Measurements from ENCODE around the gene SPINK14.

Gene SPINK14

DNA sequence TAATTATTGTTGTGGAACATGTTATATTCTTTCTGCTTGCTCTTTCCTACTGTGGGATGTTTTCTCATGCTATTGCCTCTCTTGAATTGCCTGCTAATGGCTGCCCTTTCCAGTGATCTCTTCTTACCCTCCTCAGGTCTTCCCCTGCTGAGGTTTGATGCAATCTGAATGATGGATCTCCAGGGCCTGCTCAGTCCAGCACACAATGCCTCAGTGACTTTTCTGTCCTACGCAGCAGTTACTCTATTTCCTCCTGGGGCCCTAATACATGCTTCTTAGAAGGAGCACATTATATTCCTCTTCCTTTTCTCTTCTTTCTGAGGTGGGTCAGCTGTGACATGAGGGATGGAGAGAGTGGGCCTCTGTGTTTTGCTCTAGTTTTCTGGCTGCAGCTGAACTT is at the start of gene SPINK14:
Gene SPINK14, plus strand, starts transcription at position 301 of the 400 bp plus-strand sequence. CDS start 1,187 bp downstream, outside the sequence.
- DNase-seq: no peak

- DNase-seq: no peak
Measured at GRCh38 chr5:148120317-148120716, 48.0 kb upstream of the SPINK14 start.

DNA sequence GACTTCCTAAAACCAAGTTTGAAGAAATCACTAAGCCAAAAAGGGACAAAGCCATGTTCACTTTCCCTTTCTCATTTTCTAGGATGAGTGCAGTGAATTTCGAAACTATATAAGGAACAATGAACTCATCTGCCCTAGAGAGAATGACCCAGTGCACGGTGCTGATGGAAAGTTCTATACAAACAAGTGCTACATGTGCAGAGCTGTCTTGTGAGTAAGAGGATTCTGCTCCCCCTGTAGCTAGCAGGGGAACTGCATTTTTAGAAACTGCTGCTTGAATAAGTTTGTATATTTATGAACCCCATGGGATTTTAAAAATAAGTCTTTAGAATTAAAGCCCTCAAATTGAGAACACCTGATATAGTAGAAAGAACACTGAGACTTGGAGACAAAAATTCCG is 42.7 kb upstream of the SPINK14 start:
- DNase-seq: no peak

DNA sequence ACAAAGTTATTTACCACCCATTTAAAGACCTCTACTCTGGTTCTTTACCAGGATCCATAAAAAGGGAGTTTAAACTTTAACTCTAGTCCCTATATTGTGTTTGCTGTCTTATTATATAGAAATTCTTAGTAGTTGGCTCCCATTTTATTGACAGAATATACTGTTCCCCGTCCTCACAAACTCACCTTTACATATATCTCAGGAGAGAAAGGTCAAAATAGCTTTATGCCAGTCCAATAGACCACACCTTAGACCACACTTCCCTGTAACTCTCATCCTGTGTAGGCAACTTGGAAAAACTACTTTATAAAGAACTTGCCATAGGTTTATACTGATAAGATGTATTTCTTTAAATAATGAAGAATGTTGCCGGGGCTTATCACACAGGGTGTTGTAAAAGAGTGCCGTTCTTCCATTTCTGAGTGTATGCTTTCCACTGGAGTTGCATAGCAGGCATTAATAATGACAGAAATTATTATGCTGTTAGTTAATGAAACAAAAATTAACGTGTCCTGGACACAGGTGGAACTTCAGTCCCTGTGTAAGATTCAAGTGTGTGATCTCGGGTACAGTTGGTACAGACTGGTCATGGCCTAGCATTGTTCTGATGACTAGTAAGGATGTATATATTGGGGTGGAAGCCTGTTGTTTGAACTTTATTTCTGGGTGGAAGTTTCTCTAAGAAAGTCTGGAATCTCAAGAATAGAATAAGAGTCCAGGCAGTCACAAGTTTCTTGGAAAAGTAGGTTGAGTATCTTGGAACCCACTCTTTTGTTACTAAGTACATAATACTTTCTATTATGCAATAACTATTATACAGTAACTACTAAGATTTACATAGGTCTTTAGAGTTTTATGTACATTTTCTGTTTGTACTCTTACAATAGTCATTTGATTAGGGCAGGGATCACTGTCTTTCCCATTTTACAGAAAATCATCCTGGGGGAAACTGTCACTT is 33.0 kb upstream of the SPINK14 start:
- DNase-seq: no peak

DNA sequence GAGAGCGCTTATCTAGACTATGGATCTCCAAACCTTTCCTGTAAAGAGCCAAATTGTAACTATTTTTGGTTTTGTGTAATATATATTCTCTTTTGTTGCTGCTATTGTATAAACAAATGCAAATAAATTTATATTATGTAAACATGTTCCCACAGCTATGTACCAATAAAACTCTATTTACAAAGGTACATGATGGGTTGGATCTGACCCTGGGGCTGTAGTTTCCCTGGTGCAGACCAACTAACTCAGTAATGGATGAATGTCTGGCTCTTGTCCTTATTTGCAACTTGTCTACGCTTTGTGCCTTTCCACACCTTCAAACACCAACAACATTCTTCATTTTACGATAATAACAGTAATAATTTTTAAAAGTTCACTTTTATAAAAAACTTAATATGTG is 27.5 kb upstream of the SPINK14 start:
- DNase-seq: no peak

DNA sequence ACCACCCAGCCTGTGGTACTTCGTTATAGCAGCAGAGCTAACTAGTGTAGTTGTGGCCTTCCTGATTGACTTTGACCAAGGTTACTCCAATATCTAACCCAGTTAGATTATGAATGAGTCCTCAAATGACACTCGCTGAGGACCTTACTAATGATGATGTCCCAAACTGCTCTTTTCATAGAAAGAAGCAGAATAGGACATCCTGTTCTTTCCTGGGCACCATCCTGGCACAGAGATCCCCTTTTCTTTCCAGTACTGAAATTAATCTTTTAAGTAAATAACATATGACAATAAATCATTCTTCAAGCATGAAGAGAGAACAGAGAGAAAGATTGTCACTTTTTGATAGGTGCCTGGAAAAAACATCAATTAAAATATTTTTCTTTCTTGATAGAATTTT is 26.7 kb upstream of the SPINK14 start:
- no peak for DNase-seq

GRCh38 chr5:148145916-148146315 is 22.4 kb upstream of the SPINK14 start:
- no peak for DNase-seq

DNA sequence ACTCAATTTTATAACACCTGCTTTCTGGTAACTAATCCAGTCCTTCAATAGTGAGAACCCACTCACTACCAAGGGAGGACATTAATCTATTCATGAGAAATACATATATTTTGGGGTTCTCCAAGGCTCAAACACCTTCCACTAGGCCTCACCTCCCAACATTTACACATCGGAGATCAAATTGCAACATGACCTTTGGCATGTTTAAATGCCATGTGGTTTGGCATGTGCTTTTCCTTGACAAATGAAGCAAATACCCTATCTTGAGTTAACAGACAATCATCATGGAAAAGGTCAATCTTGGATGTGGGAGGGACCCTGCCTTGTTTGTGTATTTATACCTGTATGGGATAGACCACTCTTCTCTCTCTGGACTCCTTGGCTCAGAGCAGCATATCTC is 21.9 kb upstream of the SPINK14 start:
- no peak for DNase-seq

- no peak for DNase-seq
Measured at GRCh38 chr5:148147415-148147814, 20.9 kb upstream of the SPINK14 start.

- DNase-seq: no peak
Measured at GRCh38 chr5:148151872-148152271, 16.5 kb upstream of the SPINK14 start.

GRCh38 chr5:148152781-148153180 is 15.6 kb upstream of the SPINK14 start:
- no peak for DNase-seq

DNA sequence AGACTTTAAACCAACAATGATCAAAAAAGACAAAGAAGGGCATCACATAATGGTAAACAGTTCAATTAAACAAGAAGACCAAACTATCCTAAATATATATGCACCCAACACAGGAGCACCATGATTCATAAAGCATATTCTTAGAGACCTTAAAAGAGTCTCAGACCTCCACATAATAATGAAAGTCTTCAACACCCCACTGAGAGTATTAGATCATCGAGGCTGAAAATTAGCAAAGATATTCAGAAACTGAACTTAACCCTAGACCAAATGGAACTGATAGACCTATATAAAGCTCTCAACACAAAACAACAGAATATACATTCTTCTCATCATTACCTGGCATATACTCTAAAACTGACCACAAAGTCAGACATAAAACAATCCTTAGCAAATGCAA is 11.7 kb upstream of the SPINK14 start:
- DNase-seq: no peak

GRCh38 chr5:148162038-148162437 is 6.3 kb upstream of the SPINK14 start:
- no peak for DNase-seq

DNA sequence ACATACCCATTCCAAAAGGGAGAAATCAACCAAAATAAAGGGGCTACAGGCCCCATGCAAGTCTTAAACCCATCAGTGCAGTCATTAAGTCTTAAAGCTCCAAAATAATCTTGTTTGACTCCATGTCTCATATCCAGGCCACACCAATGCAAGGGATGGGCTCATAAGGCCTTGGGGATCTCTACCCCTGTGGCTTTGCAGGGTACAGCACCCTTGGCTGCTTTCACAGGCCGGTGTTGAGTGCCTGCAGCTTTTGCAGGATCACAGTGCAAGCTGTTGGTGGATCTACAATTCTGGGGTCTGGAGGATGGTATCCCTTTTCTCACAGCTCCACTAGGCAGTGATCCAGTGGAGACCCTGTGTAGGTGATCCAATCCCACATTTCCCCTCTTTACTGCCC is 5.0 kb upstream of the SPINK14 start:
- DNase-seq: no peak

GRCh38 chr5:148166550-148167283 is 1.6 kb upstream of the SPINK14 start:
- DNase-seq: no peak

DNA sequence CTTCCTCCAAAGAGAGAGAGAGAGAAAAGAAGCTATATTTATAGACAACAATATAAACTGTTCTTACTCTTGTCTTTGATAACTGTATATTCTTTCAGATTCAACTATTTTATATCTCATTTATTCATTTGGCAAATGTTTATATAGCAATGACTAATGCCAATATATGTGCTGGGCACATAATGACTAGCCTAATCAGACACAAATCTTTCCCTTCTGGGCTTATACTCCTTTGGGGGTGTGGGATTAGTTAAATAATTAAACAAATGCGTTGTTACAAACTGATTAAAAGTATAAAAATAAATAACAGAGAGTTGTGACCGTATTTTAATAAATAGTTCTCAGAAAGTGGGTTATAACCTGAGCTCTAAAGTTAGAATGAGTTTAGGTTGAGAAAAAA is 4.0 kb downstream of the SPINK14 start:
- DNase-seq: no peak

DNA sequence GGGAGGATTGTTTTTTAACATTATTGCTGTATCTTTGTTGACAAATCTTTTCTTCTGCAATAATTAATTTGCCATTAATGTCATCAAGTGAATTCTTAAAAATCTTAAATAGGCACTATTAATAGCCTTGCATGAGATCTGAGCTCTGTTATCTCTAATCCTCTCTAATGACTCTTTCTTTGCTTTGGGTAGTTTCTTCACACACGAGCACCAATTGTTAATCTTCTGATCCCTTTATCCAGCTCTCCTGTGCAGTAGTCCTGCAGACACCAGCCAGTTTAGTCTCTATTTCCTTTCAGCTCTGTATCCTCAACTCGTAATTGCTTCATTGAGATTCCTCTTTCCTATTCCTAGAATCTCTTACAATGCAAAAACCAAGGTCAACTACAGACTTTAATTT is 8.1 kb downstream of the SPINK14 start:
- DNase-seq: no peak

DNA sequence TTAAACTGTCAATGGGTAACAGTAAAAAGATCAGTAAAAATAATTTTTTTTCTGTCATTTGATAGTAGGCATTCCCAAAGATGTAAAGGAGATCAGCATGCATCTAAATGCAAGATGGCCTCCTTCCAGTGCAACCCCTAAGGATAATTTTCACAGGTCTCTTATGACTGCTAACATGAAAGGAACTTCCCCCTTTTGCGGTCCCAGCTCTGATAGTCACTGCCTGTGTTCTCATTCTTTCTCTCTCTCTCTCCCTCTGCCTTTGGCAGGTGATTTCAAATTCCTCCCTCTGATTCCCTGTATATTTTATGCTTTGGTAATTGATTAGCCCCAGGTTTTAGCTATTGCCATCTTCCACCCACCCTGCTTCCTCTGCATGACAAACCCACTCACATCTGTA is 8.9 kb downstream of the SPINK14 start:
- no peak for DNase-seq

DNA sequence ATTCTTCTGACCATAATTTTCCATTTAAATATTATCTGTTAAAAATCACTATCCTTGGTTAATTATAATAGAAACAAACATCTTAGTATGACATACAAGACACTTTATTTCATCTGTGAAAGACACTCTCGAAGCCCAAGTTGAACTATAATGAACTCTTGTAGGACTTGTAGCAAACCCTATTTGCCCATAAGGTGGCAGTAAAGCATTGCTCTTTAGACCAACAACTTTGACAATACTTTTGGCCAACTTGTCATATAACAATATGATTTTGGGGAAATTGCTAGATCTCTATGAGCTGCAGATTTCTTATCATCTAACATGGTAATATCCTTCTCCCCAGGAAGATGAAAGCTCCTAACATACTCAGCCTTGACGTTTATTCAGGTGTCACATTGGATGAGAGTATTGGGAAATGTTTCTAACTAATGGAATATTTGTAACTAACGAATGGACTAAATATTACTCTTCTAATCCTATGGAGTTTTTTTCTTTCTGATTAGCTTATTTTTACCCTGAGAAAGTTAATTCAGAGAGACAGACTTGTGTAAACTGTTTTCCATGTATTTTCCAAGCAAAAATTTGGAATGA is 11.0 kb downstream of the SPINK14 start:
- DNase-seq: no peak

DNA sequence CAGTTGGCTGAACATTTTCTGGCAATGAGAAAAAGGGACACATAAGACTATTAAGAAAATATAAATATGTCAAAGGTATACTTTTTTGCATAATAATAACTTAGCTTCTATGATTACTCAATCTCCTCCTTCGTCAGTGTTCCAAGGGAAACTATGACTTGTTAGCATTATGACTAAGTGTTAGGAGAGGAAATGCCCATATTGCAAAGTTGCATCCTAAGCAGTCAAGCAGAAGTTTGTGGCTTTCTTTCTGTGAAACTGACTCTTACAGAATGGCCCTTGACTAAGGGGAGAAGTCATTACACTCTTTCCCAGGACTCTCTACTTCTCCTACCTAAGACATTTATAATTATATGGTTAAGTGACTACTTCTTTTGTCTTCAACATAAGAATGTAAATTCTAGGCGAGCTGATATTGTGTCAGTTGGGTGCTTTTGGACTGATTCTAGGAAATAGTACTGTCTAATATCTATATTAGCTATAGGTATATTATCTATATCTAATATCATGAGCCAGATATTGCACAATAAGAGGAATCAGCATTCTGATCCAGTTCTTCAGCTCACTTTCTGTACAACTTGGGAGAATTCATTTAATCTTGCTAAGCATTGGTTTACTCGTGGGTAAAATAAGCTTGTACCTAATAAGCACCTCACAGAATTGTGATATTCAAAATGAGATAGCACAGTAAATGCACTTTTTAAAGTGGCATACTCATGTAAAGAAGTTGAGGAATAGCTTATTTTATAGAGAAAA is 18.1 kb downstream of the SPINK14 start:
- DNase-seq: no peak

DNA sequence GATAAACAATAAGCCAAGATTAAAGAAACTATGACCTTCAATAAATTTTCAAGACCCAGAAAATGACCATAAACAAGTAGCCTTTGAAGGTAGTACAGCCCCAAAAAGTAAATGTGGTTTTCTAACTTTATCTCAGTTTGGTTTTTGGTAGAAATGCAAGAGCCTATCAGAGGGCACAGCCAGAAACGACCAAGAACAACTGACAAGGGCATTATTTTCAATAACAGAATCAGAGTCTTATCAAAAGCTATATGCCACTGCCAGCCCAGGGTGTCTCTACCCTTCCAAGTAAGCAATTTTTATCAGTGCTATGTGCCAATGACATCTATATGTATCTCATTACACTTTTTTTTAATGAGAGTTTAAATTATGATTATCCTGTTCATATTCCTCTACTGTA is 22.7 kb downstream of the SPINK14 start:
- no peak for DNase-seq

DNA sequence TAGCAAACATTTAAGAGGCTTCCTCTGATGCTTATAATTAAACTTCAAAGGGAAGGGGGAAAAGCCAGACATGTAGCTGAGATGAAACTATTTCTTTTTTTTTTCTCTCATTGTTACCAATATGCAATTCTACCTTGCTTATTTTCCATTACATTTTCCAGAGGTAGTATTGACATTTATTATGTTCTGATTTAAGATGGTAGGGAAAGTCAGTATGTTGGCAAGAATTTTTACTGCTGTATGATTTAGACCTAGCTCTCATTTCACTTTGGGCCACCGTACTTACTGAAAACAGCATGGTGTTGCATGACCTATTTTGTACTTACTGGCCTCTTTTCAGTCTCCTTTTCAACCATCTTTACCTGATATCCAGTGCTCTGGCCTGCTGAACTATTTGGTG is 24.9 kb downstream of the SPINK14 start:
- DNase-seq: no peak

GRCh38 chr5:148201151-148201550 is 32.8 kb downstream of the SPINK14 start:
- DNase-seq: no peak
